IMR-90 (cell line): ENCODE data around the gene RIPK3.

Experiments
- BHLHE40 ChIP-seq: fragments of 150-350 bp; IDR thresholded peaks from 2 replicates; pipeline ENCODE4 v1.6.1; 2016; ENCODE audit warnings: mild to moderate bottlenecking, low read depth, low read length
- CTCF ChIP-seq: conservative IDR thresholded peaks from 2 replicates; pipeline ENCODE4 v1.5.1; 2012; ENCODE audit warnings: mild to moderate bottlenecking, low read depth, low read length, improper control_type of control experiment
- MAZ ChIP-seq: IDR thresholded peaks from 2 replicates; pipeline ENCODE4 v1.6.1; 2012; ENCODE audit warnings: low read depth, mild to moderate bottlenecking, low read length, improper control_type of control experiment, moderate library complexity, borderline replicate concordance
- NFE2L2 ChIP-seq: fragments of 150-350 bp; IDR thresholded peaks from 2 replicates; pipeline ENCODE4 v1.6.1; 2016; ENCODE audit warnings: low read depth, mild to moderate bottlenecking, low read length
- POLR2A ChIP-seq: IDR thresholded peaks from 2 replicates; pipeline ENCODE4 v1.6.1; 2012; ENCODE audit warnings: mild to moderate bottlenecking, low read depth, low read length
- RAD21 ChIP-seq: IDR thresholded peaks from 2 replicates; pipeline ENCODE4 v1.6.1; 2012; ENCODE audit warnings: low read length, improper control_type of control experiment

- no peak for TF ChIP-seq CTCF
- no peak for TF ChIP-seq NFE2L2
- no peak for TF ChIP-seq POLR2A
- TF ChIP-seq MAZ: no peak
- TF ChIP-seq BHLHE40: no peak
- no peak for TF ChIP-seq RAD21
These were observed 16.4 kb downstream of the RIPK3 start for GRCh38 chr14:24323341-24323740.
